Stimulated activated CD8-positive, alpha-beta memory T cell treated with anti-CD3 and anti-CD28 coated beads, Interleukin-4, amount 100 ng/mL, for 1 hour (primary cell): Measurements from ENCODE around the gene PIK3CB.

Experiments used
- DNase-seq, 2 donors: peaks; one replicate each; pipeline ENCODE4 v3.0.0-alpha.2; 2020; ENCODE audit warnings: low read depth in 2 of 2, low spot score in 1 of 2

PIK3CB gene

GRCh38 chr3:138834596-138835396, at the start of gene PIK3CB:
Gene PIK3CB (minus strand): TSS chr3:138834928. CDS start chr3:138759343, 75,585 bp downstream.
- DNase-seq = peak; percentile 54 to 76

GRCh38 chr3:138881233-138881632, 46.5 kb upstream of the PIK3CB start:
- no peak for DNase-seq

GRCh38 chr3:138879541-138880380, 45.0 kb upstream of the PIK3CB start:
- DNase-seq = no peak

- DNase-seq = no peak
These were observed 42.5 kb upstream of the PIK3CB start for GRCh38 chr3:138877226-138877625.

- DNase-seq = no peak
These were observed 41.3 kb upstream of the PIK3CB start for GRCh38 chr3:138875754-138876664.

- DNase-seq = no peak
These were observed 40.5 kb upstream of the PIK3CB start for GRCh38 chr3:138875096-138875753.

GRCh38 chr3:138873471-138874278, 38.9 kb upstream of the PIK3CB start:
- DNase-seq = no peak

- no peak for DNase-seq
These were observed 37.9 kb upstream of the PIK3CB start for GRCh38 chr3:138872632-138873031.

- no peak for DNase-seq
These were observed 33.3 kb upstream of the PIK3CB start for GRCh38 chr3:138867996-138868395.

- DNase-seq = no peak
These were observed 29.0 kb upstream of the PIK3CB start for GRCh38 chr3:138863776-138864113.

GRCh38 chr3:138862924-138863775, 28.4 kb upstream of the PIK3CB start:
- no peak for DNase-seq

- DNase-seq = no peak
These were observed 27.8 kb upstream of the PIK3CB start for GRCh38 chr3:138862531-138862923.

- no peak for DNase-seq
These were observed 27.1 kb upstream of the PIK3CB start for GRCh38 chr3:138861798-138862197.

GRCh38 chr3:138856799-138857198, 22.1 kb upstream of the PIK3CB start:
- no peak for DNase-seq

- no peak for DNase-seq
These were observed 20.2 kb upstream of the PIK3CB start for GRCh38 chr3:138854940-138855339.

GRCh38 chr3:138854204-138854603, 19.5 kb upstream of the PIK3CB start:
- DNase-seq = no peak

GRCh38 chr3:138850151-138850550, 15.4 kb upstream of the PIK3CB start:
- no peak for DNase-seq

GRCh38 chr3:138849222-138849940, 14.7 kb upstream of the PIK3CB start:
- DNase-seq = no peak
